GM13977 (cell line): ENCODE measurements around the gene MAPK14.

Source experiments
- DNase-seq: peaks from one replicate; pipeline ENCODE4 v3.0.0; 2012; ENCODE audit warnings: low spot score
- in situ Hi-C: fragments of 300-500 bp; cut with MboI; formaldehyde crosslinking; loops from one replicate; pipeline ENCODE4 v1.12.0; 2022; ENCODE audit warnings: low sequenced_read_pairs, low pct_unique_long_range_greater_than_20kb, mixed read lengths, inconsistent platforms; ENCODE audit not compliant: unreplicated experiment
- TF ChIP-seq, protein P1 (sequence below): IDR thresholded peaks from 2 replicates; pipeline ENCODE4 v1.5.1; 2012; ENCODE audit warnings: mild to moderate bottlenecking, control low read depth; ENCODE audit not compliant: insufficient read depth; ENCODE audit errors: extremely low read depth, missing control alignments

MAPK14 gene

DNA sequence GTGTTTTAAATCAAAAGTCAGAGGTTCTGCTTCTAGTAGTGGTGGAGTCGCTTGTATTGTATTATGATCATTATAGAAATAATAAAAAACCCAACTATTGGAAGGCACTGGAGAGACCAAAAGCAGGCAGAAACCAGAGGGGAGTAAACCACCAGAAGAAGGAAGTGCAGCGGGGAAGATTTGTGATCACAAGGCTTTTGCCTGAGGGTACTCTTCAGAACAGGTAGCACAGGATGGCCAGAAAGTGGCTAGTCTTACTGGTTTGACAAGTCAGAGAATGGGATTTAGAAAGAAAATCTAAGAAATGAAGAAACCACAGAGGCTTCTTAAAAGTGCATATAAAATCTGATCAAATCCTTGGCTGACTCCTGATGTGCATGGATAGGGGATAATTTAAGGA lies 126.7 kb downstream of the MAPK14 start:
- TF ChIP-seq, protein P1, sequence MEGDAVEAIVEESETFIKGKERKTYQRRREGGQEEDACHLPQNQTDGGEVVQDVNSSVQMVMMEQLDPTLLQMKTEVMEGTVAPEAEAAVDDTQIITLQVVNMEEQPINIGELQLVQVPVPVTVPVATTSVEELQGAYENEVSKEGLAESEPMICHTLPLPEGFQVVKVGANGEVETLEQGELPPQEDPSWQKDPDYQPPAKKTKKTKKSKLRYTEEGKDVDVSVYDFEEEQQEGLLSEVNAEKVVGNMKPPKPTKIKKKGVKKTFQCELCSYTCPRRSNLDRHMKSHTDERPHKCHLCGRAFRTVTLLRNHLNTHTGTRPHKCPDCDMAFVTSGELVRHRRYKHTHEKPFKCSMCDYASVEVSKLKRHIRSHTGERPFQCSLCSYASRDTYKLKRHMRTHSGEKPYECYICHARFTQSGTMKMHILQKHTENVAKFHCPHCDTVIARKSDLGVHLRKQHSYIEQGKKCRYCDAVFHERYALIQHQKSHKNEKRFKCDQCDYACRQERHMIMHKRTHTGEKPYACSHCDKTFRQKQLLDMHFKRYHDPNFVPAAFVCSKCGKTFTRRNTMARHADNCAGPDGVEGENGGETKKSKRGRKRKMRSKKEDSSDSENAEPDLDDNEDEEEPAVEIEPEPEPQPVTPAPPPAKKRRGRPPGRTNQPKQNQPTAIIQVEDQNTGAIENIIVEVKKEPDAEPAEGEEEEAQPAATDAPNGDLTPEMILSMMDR: no peak
- no peak for DNase-seq
- in situ Hi-C loops: no loop called here

DNA sequence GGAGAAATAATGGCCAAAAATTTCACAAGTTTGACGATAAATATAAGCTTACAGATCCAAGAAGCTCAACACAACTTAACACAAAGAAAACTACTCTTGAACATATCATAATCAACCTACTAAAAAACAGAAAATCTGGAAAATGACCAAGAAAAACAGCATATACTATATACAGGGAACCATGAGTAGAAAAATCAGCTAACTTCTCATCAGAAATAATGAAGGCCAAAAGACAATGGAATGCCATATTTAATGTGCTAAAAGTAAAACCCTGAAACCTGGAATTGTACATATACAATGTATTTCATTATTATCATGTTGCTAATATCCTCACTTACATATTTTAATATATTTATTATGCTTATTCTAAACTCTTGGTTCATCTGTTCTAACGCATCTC lies 128.1 kb downstream of the MAPK14 start:
- TF ChIP-seq, protein P1: no peak
- no peak for DNase-seq
- in situ Hi-C loops: no loop called here

DNA sequence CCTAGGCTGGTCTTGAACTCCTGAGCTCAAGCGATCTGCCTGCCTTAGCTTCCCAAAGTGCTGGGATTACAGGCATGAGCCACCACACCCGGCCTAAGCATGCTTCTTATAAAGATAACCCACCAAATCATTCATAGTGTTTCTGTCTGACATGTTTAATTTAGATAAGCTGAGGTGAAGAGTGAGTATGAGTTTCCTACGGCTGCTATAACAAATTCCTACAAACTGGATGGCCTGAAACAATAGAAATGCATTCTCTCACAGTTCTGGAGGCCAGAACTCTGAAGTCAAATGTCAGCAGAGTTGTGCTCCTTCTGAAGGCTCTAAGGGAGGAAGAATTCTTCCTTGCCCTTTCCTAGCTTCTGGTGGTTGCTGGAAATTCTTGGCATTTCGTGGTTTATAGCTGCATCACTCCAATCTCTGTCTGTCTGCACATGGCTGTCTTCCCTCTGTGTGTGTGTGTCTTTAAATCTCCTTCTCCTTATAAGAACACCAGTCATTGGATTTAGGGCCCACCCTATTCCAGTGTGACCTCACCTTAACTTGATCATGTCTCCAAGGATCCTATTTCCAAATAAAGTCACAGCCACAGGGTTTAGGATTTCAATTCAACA lies 132.6 kb downstream of the MAPK14 start:
- in situ Hi-C loops: no loop called here
- no peak for DNase-seq
- TF ChIP-seq, protein P1: no peak
